ENCODE measurements around the gene MAP2K4. TPM values are rescaled to one million over a fixed set of nuclear protein-coding genes. Genes with fewer than 3 reads are reported as not detected.

MAP2K4 gene
- total RNA-seq, 1 experiment from 2014 or later: 46.1 TPM

- Histone ChIP-seq H3T11ph (ENCODE audit: low read length) (no peak overlapping the region), H3K4me1 (ENCODE audit: insufficient read depth, low read length) (no peaks in the 10 kb centered on the region), H3K23ac (ENCODE audit: insufficient read length, low read depth, low read length) (no peak overlapping the region), H4K5ac (ENCODE audit: insufficient read length, low read depth, low read length) (no peak overlapping the region), H3K18ac (ENCODE audit: insufficient read length, low read depth, low read length) (no peak overlapping the region), H2AK5ac (ENCODE audit: insufficient read length, low read length) (no peak overlapping the region), H3K23me2 (ENCODE audit: insufficient read length, low read depth, low read length, poor library complexity, severe bottlenecking) (no peaks in the 10 kb centered on the region), H4K20me1 (ENCODE audit: control insufficient read depth, insufficient read depth, insufficient read length) (no peaks in the 10 kb centered on the region), H3K79me1 (ENCODE audit: insufficient read depth, low read depth, low read length, poor library complexity, severe bottlenecking) (no peaks in the 10 kb centered on the region), H2AFZ (ENCODE audit: low read length) (no peak overlapping the region), H2BK120ac (ENCODE audit: low read depth, low read length, poor library complexity, severe bottlenecking) (no peak overlapping the region), H3K79me2 (ENCODE audit: insufficient read depth, low read length) (no peaks in the 10 kb centered on the region), H3K4me2 (ENCODE audit: insufficient read depth, insufficient read length, low read length) (no peak overlapping the region), H2BK12ac (ENCODE audit: insufficient read length, low read depth, low read length) (no peak overlapping the region), H4K91ac (ENCODE audit: insufficient read length, low read depth, low read length) (no peak overlapping the region), H2BK20ac (ENCODE audit: low read depth, low read length, poor library complexity, severe bottlenecking) (no peak overlapping the region), H3K9me3 (ENCODE audit: control insufficient read depth, low read depth, low read length) (no peaks in the 10 kb centered on the region), H2BK15ac (ENCODE audit: low read depth, low read length) (no peak overlapping the region), H2BK5ac (ENCODE audit: insufficient read length, low read length) (no peak overlapping the region), H3K27me3 (ENCODE audit: insufficient read depth, low read length) (no peaks in the 10 kb centered on the region), H3K56ac (ENCODE audit: insufficient read length, low read depth, low read length) (no peak overlapping the region), H3K14ac (ENCODE audit: insufficient read depth, low read length) (no peak overlapping the region), H3K9ac (ENCODE audit: extremely low read depth, insufficient read length, low read length) (no peak overlapping the region), H3K27ac (ENCODE audit: insufficient read length, low read depth, low read length) (no peak overlapping the region), H4K8ac (replicated peaks; ENCODE audit: insufficient read length, low read depth, low read length) (no peak overlapping the region), H3K4ac (ENCODE audit: low read depth, low read length) (no peak overlapping the region)
- Mint-ChIP-seq H3K27me3 (ENCODE audit: low read depth) (no peaks in the 10 kb centered on the region; the same call in 1 of the 2 replicates), H3K4me3 (no peak overlapping the region), H3K4me1 (peaks cover 7 to 8% of the 10 kb centered on the region in 2 experiments), H3K9me3 (peaks cover 5 to 14% of the 10 kb centered on the region in 2 experiments; a peak in 4 of 5 replicates), H3K36me3 (ENCODE audit: insufficient read depth in 1 of 3, low read depth in 3 of 3) (peaks cover 0 to 17% (median 0%) of the 10 kb centered on the region in 3 experiments; a peak in 1 of 7 replicates), H3K27ac (no peak overlapping the region)
- no CpG with 5 or more reads among the region's 1 CpG for WGBS (ENCODE audit: extremely low coverage, insufficient read length, low lambda C conversion rate)
- DNase-seq: no peak
- TF ChIP-seq, protein P1, sequence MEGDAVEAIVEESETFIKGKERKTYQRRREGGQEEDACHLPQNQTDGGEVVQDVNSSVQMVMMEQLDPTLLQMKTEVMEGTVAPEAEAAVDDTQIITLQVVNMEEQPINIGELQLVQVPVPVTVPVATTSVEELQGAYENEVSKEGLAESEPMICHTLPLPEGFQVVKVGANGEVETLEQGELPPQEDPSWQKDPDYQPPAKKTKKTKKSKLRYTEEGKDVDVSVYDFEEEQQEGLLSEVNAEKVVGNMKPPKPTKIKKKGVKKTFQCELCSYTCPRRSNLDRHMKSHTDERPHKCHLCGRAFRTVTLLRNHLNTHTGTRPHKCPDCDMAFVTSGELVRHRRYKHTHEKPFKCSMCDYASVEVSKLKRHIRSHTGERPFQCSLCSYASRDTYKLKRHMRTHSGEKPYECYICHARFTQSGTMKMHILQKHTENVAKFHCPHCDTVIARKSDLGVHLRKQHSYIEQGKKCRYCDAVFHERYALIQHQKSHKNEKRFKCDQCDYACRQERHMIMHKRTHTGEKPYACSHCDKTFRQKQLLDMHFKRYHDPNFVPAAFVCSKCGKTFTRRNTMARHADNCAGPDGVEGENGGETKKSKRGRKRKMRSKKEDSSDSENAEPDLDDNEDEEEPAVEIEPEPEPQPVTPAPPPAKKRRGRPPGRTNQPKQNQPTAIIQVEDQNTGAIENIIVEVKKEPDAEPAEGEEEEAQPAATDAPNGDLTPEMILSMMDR (conservative IDR thresholded peaks at IDR 0.05): no peak
Measured at GRCh38 chr17:12187658-12188057, 167.0 kb downstream of the MAP2K4 start.

All from H9 (cell line).